Measurements from ENCODE around the gene BTBD6. TPM values are rescaled to one million over a fixed set of nuclear protein-coding genes. Genes with fewer than 3 reads are reported as not detected.

Gene BTBD6
- total RNA-seq, 1 donor from 2014 or later, result 34.9 TPM

DNA sequence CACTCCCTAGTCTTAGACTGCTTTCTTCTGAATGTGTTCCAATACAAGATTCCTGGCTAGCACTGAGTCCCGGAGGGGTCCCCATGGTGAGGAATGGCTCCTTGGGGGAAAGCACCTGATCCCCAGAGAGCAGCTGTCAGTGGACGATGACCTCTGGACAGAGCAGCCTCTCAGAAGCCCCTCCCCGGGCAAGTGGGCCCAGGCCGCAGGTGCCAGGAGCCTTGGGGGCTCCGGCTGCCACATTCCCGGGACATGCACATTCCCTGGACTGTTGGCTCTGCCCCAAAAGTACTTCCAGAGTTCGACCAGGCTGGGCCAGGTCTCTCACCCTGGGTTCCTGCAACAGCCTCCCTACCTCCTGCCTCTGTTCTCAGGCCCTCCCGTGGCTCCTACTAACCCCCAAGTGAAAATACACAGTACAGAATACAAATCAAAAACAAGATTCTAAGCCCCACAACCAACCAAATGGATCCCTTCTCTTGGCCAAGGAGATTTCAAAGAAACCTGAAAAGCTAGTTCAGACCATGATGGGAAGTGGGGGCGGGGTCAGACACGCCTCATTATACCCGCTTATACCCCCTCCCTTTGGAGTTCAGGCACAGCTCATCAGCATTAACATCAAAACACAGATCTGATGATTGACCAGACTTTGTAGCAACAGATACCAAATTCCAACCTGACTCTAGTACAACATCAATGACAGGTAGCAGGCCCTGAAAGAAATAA lies 23.3 kb upstream of the BTBD6 start:
- no peak for DNase-seq (ENCODE audit: low spot score)

DNA sequence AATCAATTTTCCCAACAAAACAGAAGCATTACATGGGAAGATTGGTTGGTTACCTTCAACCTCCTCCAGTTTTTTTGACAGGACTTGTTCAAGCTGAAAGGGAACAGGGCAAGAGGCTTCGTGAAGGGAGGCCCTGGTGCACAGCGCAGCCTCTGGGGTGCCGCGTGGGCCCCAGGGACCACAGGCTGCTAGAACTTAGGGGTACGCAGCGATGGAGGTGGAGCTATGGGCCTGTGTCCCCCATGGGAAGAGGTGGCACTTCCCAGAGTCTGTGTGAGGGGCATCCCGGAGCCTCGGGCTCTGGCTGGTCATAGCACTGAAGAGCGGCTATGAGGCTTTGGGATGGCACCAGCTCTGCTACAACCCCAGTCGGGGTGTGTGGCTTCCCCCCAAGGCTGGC lies 22.1 kb upstream of the BTBD6 start:
- DNase-seq (ENCODE audit: low spot score), result no peak
- intact Hi-C loops (cut with DNase I), result no loop called here

More for the DNA sequence above, 23.3 kb upstream of the BTBD6 start:
- intact Hi-C loops (cut with DNase I), result no loop called here

DNA sequence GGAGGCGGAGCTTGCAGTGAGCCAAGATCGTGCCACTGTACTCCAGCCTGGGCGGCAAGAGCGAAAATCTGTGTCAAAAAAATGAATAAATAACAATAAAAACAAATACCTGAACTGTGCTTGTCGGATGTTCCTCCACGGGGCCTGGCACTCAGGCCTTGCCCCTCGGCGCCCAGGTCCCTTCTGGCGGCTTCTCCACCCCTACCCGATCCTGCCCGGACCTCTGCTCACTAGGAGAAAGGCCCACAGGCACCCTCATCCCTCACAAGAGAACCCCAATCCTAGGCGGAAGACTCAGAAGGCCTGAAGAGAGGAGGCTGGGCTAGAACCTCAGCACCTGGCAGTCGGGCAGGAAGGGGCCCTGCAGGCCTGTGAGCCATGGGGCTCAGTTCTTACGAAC lies 21.0 kb upstream of the BTBD6 start:
- intact Hi-C loops (cut with DNase I), result no loop called here
- DNase-seq (ENCODE audit: low spot score), result no peak

- DNase-seq (ENCODE audit: low spot score), result no peak
- intact Hi-C loops (cut with DNase I), result no loop called here
These were observed 19.8 kb upstream of the BTBD6 start for GRCh38 chr14:105228562-105228961.

DNA sequence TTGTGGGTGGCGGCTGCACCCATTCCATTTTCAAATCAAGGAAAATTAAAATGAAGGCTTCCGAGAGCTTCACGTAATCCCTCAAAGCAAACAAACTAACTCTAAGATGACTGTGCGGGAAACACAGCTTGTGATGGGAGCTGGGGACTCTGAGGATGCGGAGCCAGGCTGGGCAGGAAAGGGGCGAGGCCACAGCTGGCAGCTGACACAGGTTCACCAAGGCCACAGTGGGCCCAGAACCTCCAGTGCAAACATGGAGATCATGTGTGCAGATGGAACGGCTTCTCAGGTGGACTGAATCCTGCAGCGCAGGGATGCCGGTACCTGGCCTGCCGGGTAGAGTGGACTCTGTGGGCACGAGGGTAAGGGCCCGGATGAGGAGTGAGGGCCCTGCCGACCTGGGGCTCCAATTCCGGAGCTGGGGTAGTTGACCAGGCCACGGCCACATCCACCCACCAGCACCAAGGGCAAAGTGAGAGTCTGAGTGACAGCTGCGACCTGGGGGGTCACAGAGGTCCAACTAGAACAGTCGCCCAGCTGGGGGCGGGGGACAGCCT lies 19.2 kb upstream of the BTBD6 start:
- DNase-seq (ENCODE audit: low spot score), result no peak
- intact Hi-C loops (cut with DNase I), result no loop called here

DNA sequence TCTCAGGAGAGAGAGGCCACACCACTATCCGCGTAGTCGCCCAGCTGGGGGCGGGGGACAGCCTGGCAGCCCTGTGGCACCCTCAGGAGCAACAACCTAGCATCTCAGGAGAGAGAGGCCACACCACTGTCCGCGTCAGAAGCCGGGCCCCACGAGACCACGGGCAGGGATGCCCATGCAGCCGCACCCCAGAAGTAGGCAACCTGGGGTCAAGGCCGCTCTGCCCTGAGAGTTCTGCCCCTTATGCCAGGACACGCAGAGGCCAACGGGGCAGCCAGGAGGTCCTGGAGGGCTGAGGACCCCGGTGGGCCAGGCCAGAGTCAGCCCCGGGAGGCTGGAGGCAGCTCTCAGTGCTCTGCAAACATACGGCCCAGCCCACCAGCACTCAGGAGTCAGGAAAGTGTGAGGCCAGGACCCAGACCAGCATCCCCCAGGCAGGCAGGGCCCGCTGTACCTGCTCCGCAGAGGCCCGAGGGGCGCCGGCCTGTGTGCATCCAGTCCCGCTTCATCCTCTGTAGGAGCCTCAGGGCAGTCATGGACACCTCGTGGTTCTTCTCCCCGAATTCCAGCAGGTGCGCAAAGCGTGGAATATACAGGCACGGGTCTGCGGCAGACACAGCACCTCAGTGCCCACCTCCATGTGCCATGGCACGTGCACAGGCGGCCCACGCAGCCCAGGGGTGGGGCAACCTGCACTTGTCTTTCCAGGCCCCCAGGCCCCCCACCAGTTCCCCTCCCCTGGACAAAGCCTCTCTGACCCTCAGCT lies 7.3 kb upstream of the BTBD6 start:
- no peak for DNase-seq (ENCODE audit: low spot score)
- intact Hi-C loops (cut with DNase I), result no loop called here

DNA sequence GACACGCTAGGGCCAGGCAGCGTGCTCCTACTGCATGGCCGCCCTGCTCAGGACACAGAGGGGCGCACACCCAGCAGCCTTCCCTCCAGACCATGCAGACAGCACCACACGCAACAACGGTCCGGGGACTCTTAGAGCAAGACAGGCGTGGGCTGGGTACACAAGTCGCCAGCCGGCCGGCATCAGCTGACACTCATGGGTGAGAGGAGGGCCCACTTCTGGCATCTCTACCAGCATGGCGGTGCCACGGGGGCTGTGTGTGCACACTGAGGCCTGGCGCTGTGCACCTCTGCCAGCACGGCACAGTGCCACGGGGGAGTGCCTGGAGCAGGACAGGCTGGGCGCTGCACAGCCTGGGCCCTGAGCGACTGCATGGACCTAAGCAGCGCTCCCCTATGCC lies 6.7 kb upstream of the BTBD6 start:
- intact Hi-C loops (cut with DNase I), result no loop called here
- no peak for DNase-seq (ENCODE audit: low spot score)

GRCh38 chr14:105244334-105244733 lies 4.0 kb upstream of the BTBD6 start:
- DNase-seq (ENCODE audit: low spot score), result no peak
- intact Hi-C loops (cut with DNase I), result no loop called here

DNA sequence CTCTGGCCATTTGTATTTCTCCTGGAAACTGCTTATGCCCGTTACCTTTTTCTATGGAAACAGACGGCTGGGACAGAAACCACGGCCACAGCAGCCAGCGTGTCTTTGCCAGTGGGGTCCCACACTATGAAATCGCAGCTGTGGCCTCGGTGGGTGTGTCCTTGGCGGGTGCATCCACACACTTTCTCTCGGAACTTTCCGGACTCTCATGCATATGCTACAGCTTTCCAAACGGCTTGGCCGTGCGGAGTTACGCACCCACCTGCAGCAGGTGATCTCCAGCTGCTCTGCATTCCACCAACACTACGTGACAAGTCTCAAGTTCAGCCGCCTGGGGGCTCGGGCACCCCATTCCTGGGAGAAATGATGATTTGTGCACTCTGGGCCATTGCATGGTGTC lies 1.3 kb upstream of the BTBD6 start:
- no peak for DNase-seq (ENCODE audit: low spot score)
- intact Hi-C loops (cut with DNase I), result no loop called here

DNA sequence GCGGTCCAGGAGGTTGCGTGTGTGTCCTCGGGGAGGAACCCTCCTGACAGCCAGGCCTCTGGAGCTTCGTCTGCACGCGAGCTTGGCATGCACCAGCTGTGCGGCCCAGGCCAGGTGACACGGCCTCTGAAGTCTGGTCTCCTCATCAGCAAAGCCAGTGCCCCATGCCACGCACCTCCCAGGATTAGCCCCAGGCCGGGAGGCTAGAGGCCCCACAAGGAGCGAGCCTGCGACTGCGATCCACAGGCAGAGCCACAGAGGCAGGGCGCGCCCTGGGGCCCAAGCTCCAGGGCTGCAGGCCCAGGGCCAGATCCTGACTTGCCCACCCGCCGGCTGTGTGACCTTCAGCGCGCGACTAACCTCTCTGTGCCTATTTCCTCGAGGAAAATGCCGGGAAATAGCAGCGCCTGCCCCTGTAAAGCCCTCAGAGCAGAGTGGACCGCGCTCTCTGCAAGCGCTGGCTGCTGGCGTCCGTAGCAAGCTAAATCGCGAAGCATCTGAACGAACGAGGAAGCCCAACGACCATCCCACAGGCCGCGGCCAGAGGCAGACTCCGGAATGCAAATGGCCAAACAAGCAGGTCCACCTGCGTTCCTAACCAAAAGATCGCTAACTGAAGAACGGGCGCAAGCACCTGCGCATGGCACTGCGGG lies 492 bp upstream of the BTBD6 start:
- DNase-seq (ENCODE audit: low spot score), result no peak

GRCh38 chr14:105249182-105250007 lies 1.1 kb downstream of the BTBD6 start:
- intact Hi-C loops (cut with DNase I), result no loop called here
- DNase-seq (ENCODE audit: low spot score), result no peak

More for the DNA sequence above, 492 bp upstream of the BTBD6 start:
- intact Hi-C loops (cut with DNase I), result loop anchor here (1.0 kb wide), 1 partner anchor 27 kb away; no protein-coding TSS in a partner anchor

DNA sequence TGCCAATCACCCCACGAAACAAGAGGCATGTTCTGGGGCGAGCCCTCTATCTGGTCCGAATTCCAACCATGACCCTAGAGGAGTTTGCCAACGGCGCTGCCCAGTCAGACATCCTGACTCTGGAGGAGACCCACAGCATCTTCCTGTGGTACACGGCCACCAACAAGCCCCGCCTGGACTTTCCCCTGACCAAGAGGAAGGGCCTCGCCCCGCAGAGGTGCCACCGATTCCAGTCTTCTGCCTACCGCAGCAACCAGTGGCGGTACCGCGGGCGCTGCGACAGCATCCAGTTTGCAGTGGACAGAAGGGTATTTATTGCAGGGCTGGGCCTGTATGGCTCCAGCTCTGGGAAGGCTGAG lies 1.7 kb downstream of the BTBD6 start:
- DNase-seq (ENCODE audit: low spot score), result no peak
- intact Hi-C loops (cut with DNase I), result no loop called here

GRCh38 chr14:105250986-105251385 lies 2.7 kb downstream of the BTBD6 start:
- intact Hi-C loops (cut with DNase I), result no loop called here
- DNase-seq (ENCODE audit: low spot score), result no peak

DNA sequence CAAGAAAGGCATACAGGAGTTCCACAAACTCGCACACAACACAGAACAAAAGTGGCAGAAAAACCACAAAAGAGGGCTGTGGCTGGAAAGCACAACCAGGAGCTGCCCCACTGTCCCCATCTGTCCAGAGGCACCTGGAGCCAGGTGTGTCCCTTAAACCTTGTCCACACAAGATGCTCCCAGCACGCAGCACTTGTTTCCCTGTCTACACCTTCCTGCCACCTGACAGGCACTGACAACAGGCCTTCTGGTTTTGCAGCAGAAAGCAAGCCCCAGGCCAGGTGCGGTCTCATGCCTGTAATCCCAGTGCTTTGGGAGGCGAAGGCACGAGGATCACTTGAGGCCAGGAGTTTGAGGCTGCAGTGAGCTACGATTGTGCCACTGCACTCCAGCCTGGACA lies 3.6 kb downstream of the BTBD6 start:
- no peak for DNase-seq (ENCODE audit: low spot score)
- intact Hi-C loops (cut with DNase I), result no loop called here

DNA sequence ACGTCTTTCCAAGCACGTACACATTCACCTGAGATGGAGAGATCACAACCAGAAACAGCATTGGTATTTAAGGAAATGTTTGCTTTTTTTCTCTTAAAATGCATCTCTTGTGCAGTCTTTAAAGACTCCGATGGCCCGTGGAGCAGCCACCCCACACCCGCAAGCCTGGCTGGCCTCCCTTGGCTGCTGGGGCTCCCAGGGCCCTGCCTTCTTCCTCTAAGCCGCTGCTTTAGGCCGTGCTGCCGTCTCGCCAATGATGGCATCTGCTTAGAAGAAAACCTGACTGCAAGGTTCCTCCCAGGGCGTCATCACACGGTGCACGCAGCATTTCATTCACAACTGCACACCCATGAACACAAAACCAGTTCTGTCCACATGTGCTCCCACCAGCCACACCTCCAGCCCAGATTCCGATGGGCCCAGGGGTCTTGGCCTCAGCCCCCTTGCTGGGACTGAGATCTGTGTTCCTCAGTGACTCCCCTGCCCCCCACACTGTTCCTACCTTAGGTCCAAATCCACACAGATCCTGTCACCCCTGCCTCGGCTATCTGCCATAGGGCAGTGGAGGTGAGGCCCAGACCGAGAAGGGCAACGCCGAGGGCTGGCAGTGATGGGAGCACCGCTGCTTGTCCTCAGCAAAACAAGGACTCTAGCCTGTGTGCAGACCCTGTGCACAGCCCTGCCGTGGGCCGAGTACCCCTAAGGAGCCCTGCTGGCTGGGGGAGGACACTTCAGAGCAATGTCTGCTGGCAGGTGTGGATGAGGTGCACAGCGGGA lies 4.4 kb downstream of the BTBD6 start:
- intact Hi-C loops (cut with DNase I), result no loop called here

GRCh38 chr14:105253329-105253682 lies 5.0 kb downstream of the BTBD6 start:
- intact Hi-C loops (cut with DNase I), result no loop called here
- no peak for DNase-seq (ENCODE audit: low spot score)

More for the DNA sequence above, 4.4 kb downstream of the BTBD6 start:
- no peak for DNase-seq (ENCODE audit: low spot score)

DNA sequence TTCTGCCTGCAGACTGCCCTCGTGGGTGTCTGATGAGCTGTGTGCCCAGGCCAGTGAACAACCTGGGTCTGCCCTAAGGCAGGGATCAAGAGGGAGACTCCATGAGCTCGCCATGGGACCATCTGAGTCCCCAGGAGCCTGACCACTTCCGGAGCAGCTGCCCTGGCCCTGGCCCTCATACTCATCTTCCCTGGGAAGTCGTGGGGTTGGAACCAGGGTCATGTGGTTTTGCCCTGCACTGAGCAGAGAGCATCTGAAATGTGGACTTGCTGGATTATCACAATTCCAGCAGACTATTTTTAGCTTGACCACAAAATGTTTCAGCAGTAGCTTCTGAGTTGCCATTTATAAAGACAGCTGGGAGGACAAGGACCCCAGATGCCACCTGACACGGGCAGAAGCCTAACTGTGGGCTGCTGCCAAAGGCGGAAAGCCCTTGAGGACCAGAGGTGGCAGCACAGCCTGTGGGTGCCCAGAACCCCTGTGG lies 6.7 kb downstream of the BTBD6 start:
- intact Hi-C loops (cut with DNase I), result no loop called here
- no peak for DNase-seq (ENCODE audit: low spot score)

- DNase-seq (ENCODE audit: low spot score), result no peak
- intact Hi-C loops (cut with DNase I), result no loop called here
These were observed 8.1 kb downstream of the BTBD6 start for GRCh38 chr14:105256292-105256960.
